Right lobe of liver (tissue), 6 donors: ENCODE results near the gene IGSF9B. TPM values are rescaled to one million over a fixed set of nuclear protein-coding genes. Genes with fewer than 3 reads are reported as not detected.

Experiments
- ATAC-seq, 4 donors: fragments of 200-7000 bp; cut with Tn5 transposase; one replicate each; pipeline ENCODE4 v1.9.1; 2020; ENCODE audit warnings: mild to moderate bottlenecking in 4 of 4, moderate library complexity in 4 of 4
- DNase-seq, 3 donors: peaks; one replicate each; pipeline ENCODE4 v3.0.0-alpha.2; 2020
- H3K27ac ChIP-seq, 3 donors: fragments of 200-600 bp; one replicate each; pipeline ENCODE4 v1.8.0; 2022
- H3K27me3 ChIP-seq, 2 donors: fragments of 200-600 bp; one replicate each; pipeline ENCODE4 v1.8.0; 2022
- H3K36me3 ChIP-seq, 4 donors: fragments of 200-600 bp; sonication (generic) in 1 of 4; one replicate each; pipeline versions ENCODE4 v1.5.1 to v1.8.0; 2017 to 2022; ENCODE audit warnings: control low read depth in 1 of 4
- H3K4me1 ChIP-seq, 4 donors: fragments of 200-600 bp; sonication (generic) in 1 of 4; one replicate each; pipeline versions ENCODE4 v1.5.1 to v1.8.0; 2017 to 2022; ENCODE audit warnings: control low read depth in 1 of 4
- H3K4me3 ChIP-seq, 3 donors: fragments of 200-600 bp; one replicate each; pipeline ENCODE4 v1.8.0; 2022
- H3K9me3 ChIP-seq, 4 donors: fragments of 200-600 bp; sonication (generic) in 1 of 4; one replicate each; pipeline versions ENCODE4 v1.5.1 to v1.8.0; 2017 to 2022; ENCODE audit warnings: control low read depth in 1 of 4
- CTCF ChIP-seq, 4 donors: fragments of 200-600 bp in 3 of 4; fragments of 450-650 bp in 1 of 4; IDR thresholded peaks; one replicate each; pipeline versions ENCODE4 v1.5.1 to v1.8.0; 2016 to 2022; ENCODE audit warnings: antibody characterized with exemption in 4 of 4, mild to moderate bottlenecking in 2 of 4
- POLR2A ChIP-seq: fragments of 450-650 bp; IDR thresholded peaks from one replicate; pipeline ENCODE4 v1.6.1; 2017; ENCODE audit warnings: antibody characterized with exemption, mild to moderate bottlenecking
- WGBS: methylation state at CpG from one replicate; pipeline ENCODE4 v1.1.6; 2018; ENCODE audit warnings: low coverage, low lambda C conversion rate; ENCODE audit not compliant: insufficient coverage; ENCODE audit errors: missing lambda C conversion rate; 5-methylcytosine and 5-hydroxymethylcytosine counted together
- intact Hi-C, 2 donors: fragments of 100-400 bp; cut with DNase I; formaldehyde crosslinking; loops; one replicate each; pipeline versions ENCODE4 v1.11.2 to v1.14.1; 2022
- total RNA-seq, 6 experiments: library from RNA; depleted of rRNA in 2 of 6; stranded (reverse); fragments of >200 nt in 2 of 6; fragmentation: NEBNext Ultra II Directional in 3 of 6; extraction: Animal tissue kit (Norgen Biotek cat#: 25700) in 3 of 6; gene quantifications; one replicate each; pipeline versions ENCODE4 v1.1.0 to v1.2.4, GENCODE V29; 2016 to 2023
- donor health status: DM: no; HTN: yes; CAD: no.
- donor health status: DM: no; HTN: no; CAD: no.
- donor health status: DM: no; HTN: no; CAD: no.
- donor health status: DM: no; HTN: yes; CAD: no.
- donor health status: DM: no; HTN: yes; CAD: no.

Gene IGSF9B
- total RNA-seq, 6 experiments from 2014 or later, result 0.15 to 0.23 TPM; not detected in 4

DNA sequence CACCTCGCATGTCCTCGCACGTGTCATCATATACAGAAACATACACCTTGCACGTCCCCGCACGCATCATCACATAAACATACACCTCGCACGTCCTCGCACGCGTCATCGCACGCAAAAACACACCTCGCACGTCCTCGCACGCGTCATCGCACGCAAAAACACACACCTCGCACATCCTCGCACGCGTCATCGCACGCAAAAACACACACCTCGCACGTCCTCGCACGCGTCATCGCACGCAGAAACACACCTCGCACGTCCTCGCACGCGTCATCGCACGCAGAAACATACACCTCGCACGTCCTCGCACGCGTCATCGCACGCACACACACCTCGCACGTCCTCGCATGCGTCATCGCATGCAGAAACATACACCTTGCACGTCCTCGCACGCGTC lies 16.7 kb downstream of the IGSF9B start:
- DNase-seq, result no peak
- Histone ChIP-seq H3K9me3 (no peaks in the 10 kb centered on the region), H3K4me1 (no peaks in the 10 kb centered on the region), H3K4me3 (no peak overlapping the region), H3K36me3 (no peaks in the 10 kb centered on the region), H3K27me3 (no peaks in the 10 kb centered on the region), H3K27ac (no peak overlapping the region)
- intact Hi-C loops, result no loop called here
- 94% methylated on average over 56 of the region's 56 CpGs for WGBS
- no peak for ATAC-seq
- TF ChIP-seq POLR2A, result no peak
- TF ChIP-seq CTCF (IDR thresholded peaks at IDR 0.05), result no peak

DNA sequence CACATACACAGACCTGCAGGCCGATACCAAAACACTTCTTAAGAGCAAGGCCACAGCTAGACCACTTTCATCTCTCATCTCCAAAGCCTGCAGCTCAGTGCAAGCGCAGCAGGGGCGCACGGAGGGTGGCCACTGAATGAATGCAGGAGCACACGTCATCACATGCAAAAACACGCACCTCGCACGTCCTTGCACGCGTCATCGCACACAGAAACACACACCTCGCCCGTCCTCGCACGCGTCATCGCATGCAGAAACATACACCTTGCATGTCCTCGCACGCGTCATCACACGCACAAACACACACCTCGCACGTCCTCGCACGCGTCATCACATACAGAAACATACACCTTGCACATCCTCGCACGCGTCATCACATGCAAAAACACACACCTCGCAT lies 17.2 kb downstream of the IGSF9B start:
- no peak for DNase-seq
- TF ChIP-seq POLR2A (no peak), CTCF (IDR thresholded peaks at IDR 0.05) (no peak)
- H3K27me3 ChIP-seq, result no peaks in the 10 kb centered on the region
- H3K9me3 ChIP-seq, result no peaks in the 10 kb centered on the region
- ATAC-seq, result no peak
- H3K27ac ChIP-seq, result no peak overlapping the region
- WGBS, result 85% methylated on average over 27 of the region's 30 CpGs
- H3K4me1 ChIP-seq, result no peaks in the 10 kb centered on the region
- no peak overlapping the region for H3K4me3 ChIP-seq
- intact Hi-C loops, result no loop called here
- no peaks in the 10 kb centered on the region for H3K36me3 ChIP-seq

GRCh38 chr11:133938166-133938565 lies 18.6 kb downstream of the IGSF9B start:
- TF ChIP-seq CTCF (IDR thresholded peaks at IDR 0.05) (no peak), POLR2A (no peak)
- DNase-seq, result no peak
- Histone ChIP-seq H3K4me3 (no peak overlapping the region), H3K27me3 (no peaks in the 10 kb centered on the region), H3K27ac (no peak overlapping the region), H3K9me3 (no peaks in the 10 kb centered on the region), H3K36me3 (no peaks in the 10 kb centered on the region), H3K4me1 (no peaks in the 10 kb centered on the region)
- 43% methylated on average over 1 of the region's 8 CpGs for WGBS
- intact Hi-C loops, result no loop called here
- no peak for ATAC-seq

DNA sequence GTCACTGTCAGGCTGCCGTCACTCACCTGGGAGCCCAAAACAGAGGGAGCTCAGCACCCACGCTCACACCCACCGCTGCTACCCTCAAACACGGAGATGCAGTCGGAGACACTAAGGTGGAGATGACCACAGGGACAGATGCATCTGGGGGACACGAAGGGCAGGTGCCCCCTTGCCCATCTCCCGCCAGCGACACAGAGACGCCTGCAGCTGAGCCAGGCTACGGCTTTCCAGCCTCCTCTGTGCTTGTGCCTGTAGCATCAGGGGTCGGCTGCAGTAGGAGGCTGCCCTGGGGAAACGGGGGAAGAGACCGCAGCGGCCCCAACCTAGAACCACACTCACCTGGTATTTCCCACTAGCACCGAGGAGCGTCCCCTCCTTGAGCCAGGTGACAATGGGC lies 19.3 kb downstream of the IGSF9B start:
- ATAC-seq, result no peak

More for the DNA sequence above, 19.3 kb downstream of the IGSF9B start:
- H3K36me3 ChIP-seq, result no peaks in the 10 kb centered on the region
- no peaks in the 10 kb centered on the region for H3K27me3 ChIP-seq
- no peaks in the 10 kb centered on the region for H3K9me3 ChIP-seq
- H3K4me1 ChIP-seq, result no peaks in the 10 kb centered on the region
- 83% methylated on average over 2 of the region's 16 CpGs for WGBS
- no peak for DNase-seq
- intact Hi-C loops, result no loop called here
- no peak overlapping the region for H3K27ac ChIP-seq
- no peak overlapping the region for H3K4me3 ChIP-seq
- TF ChIP-seq CTCF (IDR thresholded peaks at IDR 0.05) (no peak), POLR2A (no peak)
